IMR-90 (cell line): ENCODE results near the gene PCED1B. TPM values are rescaled to one million over a fixed set of nuclear protein-coding genes. Genes with fewer than 3 reads are reported as not detected.

Source experiments
- ATAC-seq: fragments of 200-7000 bp; cut with Tn5 transposase; 2 replicates; pipeline ENCODE4 v1.9.1; 2020; ENCODE audit warnings: low read depth, mild to moderate bottlenecking, moderate library complexity
- BruUV-seq: library from RNA; stranded (reverse); fragments of 400-500 nt; replicated peaks from 2 replicates; lab custom pipeline; 2021; lab: Mats Ljungman, UMichigan
- CTCF ChIA-PET: fragments of 300-600 bp; formaldehyde crosslinking; extraction: SDS; loops from one replicate; lab custom pipeline; 2021; ENCODE audit warnings: antibody characterized with exemption; lab: Yijun Ruan, JAX
- POLR2A ChIA-PET: fragments of 300-600 bp; sonication (Branson Sonifier 250); formaldehyde crosslinking; loops from one replicate; lab custom pipeline; 2022; ENCODE audit warnings: antibody characterized with exemption; ENCODE audit not compliant: unreplicated experiment; lab: Charles Lee
- DNase-seq: peaks from one replicate; pipeline ENCODE4 v3.0.0; 2013
- H2AFZ ChIP-seq: replicated peaks from 2 replicates; pipeline ENCODE3; 2013; ENCODE audit warnings: low read length, mild to moderate bottlenecking; ENCODE audit not compliant: poor library complexity
- H2AK5ac ChIP-seq: 2 replicates; pipeline ENCODE4 v1.6.1; 2013; ENCODE audit warnings: low read depth, low read length, inconsistent platforms
- H2AK9ac ChIP-seq: replicated peaks from 2 replicates; pipeline ENCODE3; 2013; ENCODE audit warnings: mild to moderate bottlenecking, low read depth, low read length, moderate library complexity; ENCODE audit not compliant: poor library complexity
- H2BK120ac ChIP-seq: 2 replicates; pipeline ENCODE4 v1.6.1; 2013; ENCODE audit warnings: low read depth, low read length, inconsistent platforms
- H2BK15ac ChIP-seq: 3 replicates; pipeline ENCODE4 v1.6.1; 2013; ENCODE audit warnings: low read depth, low read length, inconsistent platforms
- H2BK20ac ChIP-seq: 2 replicates; pipeline ENCODE4 v1.6.1; 2013; ENCODE audit warnings: low read depth, mild to moderate bottlenecking, inconsistent platforms, low read length, moderate library complexity
- H2BK5ac ChIP-seq: 2 replicates; pipeline ENCODE4 v1.6.1; 2013; ENCODE audit warnings: mild to moderate bottlenecking, low read depth, low read length, inconsistent platforms; ENCODE audit not compliant: poor library complexity, severe bottlenecking
- H3K14ac ChIP-seq: replicated peaks from 2 replicates; pipeline ENCODE4 v1.6.1; 2013; ENCODE audit warnings: low read depth, low read length, inconsistent platforms
- H3K18ac ChIP-seq: 2 replicates; pipeline ENCODE4 v1.6.1; 2013; ENCODE audit warnings: low read depth, low read length, control low read depth
- H3K23ac ChIP-seq: 2 replicates; pipeline ENCODE4 v1.6.1; 2013; ENCODE audit warnings: low read depth, low read length, inconsistent platforms
- H3K27ac ChIP-seq: 2 replicates; pipeline ENCODE4 v1.5.1; 2013; ENCODE audit warnings: mild to moderate bottlenecking, control low read depth, low read length; ENCODE audit not compliant: insufficient read depth
- H3K27me3 ChIP-seq: 2 replicates; pipeline ENCODE4 v1.6.1; 2013; ENCODE audit warnings: low read length; ENCODE audit not compliant: control insufficient read depth, insufficient read depth
- H3K36me3 ChIP-seq: 2 replicates; pipeline ENCODE4 v1.6.1; 2013; ENCODE audit warnings: low read length, mixed read lengths; ENCODE audit not compliant: control insufficient read depth, insufficient read depth
- H3K4ac ChIP-seq: 2 replicates; pipeline ENCODE4 v1.6.1; 2013; ENCODE audit warnings: low read depth, low read length, inconsistent platforms
- H3K4me1 ChIP-seq: 2 replicates; pipeline ENCODE4 v1.6.1; 2013; ENCODE audit warnings: low read length, mixed read lengths; ENCODE audit not compliant: control insufficient read depth, insufficient read depth
- H3K4me2 ChIP-seq: 2 replicates; pipeline ENCODE4 v1.6.1; 2013; ENCODE audit warnings: low read depth, mild to moderate bottlenecking, control low read depth, low read length, moderate library complexity
- H3K4me3 ChIP-seq: 2 replicates; pipeline ENCODE4 v1.5.1; 2013; ENCODE audit warnings: low read depth, mild to moderate bottlenecking, control low read depth, low read length, moderate library complexity; ENCODE audit not compliant: insufficient read depth
- H3K56ac ChIP-seq: 2 replicates; pipeline ENCODE4 v1.6.1; 2013; ENCODE audit warnings: low read length, inconsistent platforms; ENCODE audit not compliant: insufficient read depth; ENCODE audit errors: extremely low read depth
- H3K79me1 ChIP-seq, 2 experiments: 2 replicates each; pipeline ENCODE4 v1.6.1; 2013; ENCODE audit warnings: low read length in 2 of 2, inconsistent platforms in 1 of 2, low read depth in 1 of 2
- H3K9ac ChIP-seq: 2 replicates; pipeline ENCODE4 v1.6.1; 2013; ENCODE audit warnings: low read depth, low read length, control low read depth
- H3K9me1 ChIP-seq: 2 replicates; pipeline ENCODE4 v1.6.1; 2013; ENCODE audit warnings: low read length, inconsistent platforms; ENCODE audit not compliant: insufficient read depth
- H3K9me3 ChIP-seq: 2 replicates; pipeline ENCODE4 v1.6.1; 2013; ENCODE audit warnings: low read length; ENCODE audit not compliant: control insufficient read depth, insufficient read depth
- H4K20me1 ChIP-seq: 2 replicates; pipeline ENCODE4 v1.6.1; 2013; ENCODE audit warnings: low read length, inconsistent platforms; ENCODE audit not compliant: insufficient read depth
- H4K5ac ChIP-seq: 2 replicates; pipeline ENCODE4 v1.6.1; 2013; ENCODE audit warnings: mild to moderate bottlenecking, low read depth, low read length, control low read depth
- H4K8ac ChIP-seq, 2 experiments: 2 replicates each; pipeline ENCODE4 v1.6.1; 2013; ENCODE audit warnings: low read depth in 2 of 2, low read length in 2 of 2, control low read depth in 1 of 2, inconsistent platforms in 1 of 2
- H4K91ac ChIP-seq: 2 replicates; pipeline ENCODE4 v1.6.1; 2013; ENCODE audit warnings: low read depth, low read length, inconsistent platforms; ENCODE audit not compliant: insufficient read depth
- CEBPB ChIP-seq: IDR thresholded peaks from 2 replicates; pipeline ENCODE4 v1.6.1; 2012; ENCODE audit warnings: low read depth, low read length, improper control_type of control experiment
- FOS ChIP-seq: fragments of 150-350 bp; IDR thresholded peaks from 2 replicates; pipeline ENCODE4 v1.6.1; 2016; ENCODE audit warnings: low read depth, low read length
- POLR2A ChIP-seq: IDR thresholded peaks from 2 replicates; pipeline ENCODE4 v1.6.1; 2012; ENCODE audit warnings: mild to moderate bottlenecking, low read depth, low read length
- RFX5 ChIP-seq: IDR thresholded peaks from 2 replicates; pipeline ENCODE4 v1.8.0; 2012; ENCODE audit warnings: low read depth, mild to moderate bottlenecking, low read length, moderate library complexity
- WGBS, 2 experiments: methylation state at CpG; one replicate each; pipeline versions ENCODE4 v1.1.5 to v1.1.7; 2013; ENCODE audit warnings: missing lambda C conversion rate in 2 of 2; ENCODE audit not compliant: insufficient read length in 1 of 2; ENCODE audit errors: extremely low coverage in 2 of 2; 5-methylcytosine and 5-hydroxymethylcytosine counted together
- dilution Hi-C: fragments of 300-500 bp; cut with HindIII; formaldehyde crosslinking; loops from one replicate; pipeline ENCODE4 v1.14.3; 2018; ENCODE audit warnings: low sequenced_read_pairs; ENCODE audit not compliant: unreplicated experiment
- in situ Hi-C: fragments of 300-500 bp; cut with MboI; formaldehyde crosslinking; loops from 3 replicates; pipeline ENCODE4 v1.14.3; 2019; ENCODE audit warnings: low sequenced_read_pairs, inconsistent platforms, mixed read lengths
- intact Hi-C: fragments of 100-400 bp; cut with micrococcal nuclease; formaldehyde crosslinking; loops from 2 replicates; pipeline ENCODE4 v1.10.0; 2022
- polyA plus RNA-seq, 3 experiments: library from polyadenylated mRNA; depleted of rRNA; stranded (reverse); fragments of >200 nt; gene quantifications; 2 replicates each; pipeline ENCODE4 v1.2.3, GENCODE V29; 2012; ENCODE audit warnings: low replicate concordance in 1 of 3
- total RNA-seq: library from RNA; depleted of rRNA; stranded (reverse); fragments of >200 nt; gene quantifications from 2 replicates; pipeline ENCODE4 v1.2.3, GENCODE V29; 2012
- TF ChIP-seq, protein P1 (sequence below): fragments of 150-350 bp; IDR thresholded peaks from 2 replicates; pipeline ENCODE4 v1.6.1; 2016; ENCODE audit warnings: low read depth, mild to moderate bottlenecking, low read length, moderate library complexity, borderline replicate concordance
- TF ChIP-seq, protein P2 (sequence below): fragments of 150-350 bp; IDR thresholded peaks from 2 replicates; pipeline ENCODE4 v1.6.1; 2017; ENCODE audit warnings: mild to moderate bottlenecking, antibody characterized with exemption, low read length, low read depth
- TF ChIP-seq, protein P3 (sequence below): conservative IDR thresholded peaks from 2 replicates; pipeline ENCODE4 v1.5.1; 2012; ENCODE audit warnings: mild to moderate bottlenecking, low read depth, low read length, improper control_type of control experiment

PCED1B gene
- total and polyA plus RNA-seq, 2 of the 4 experiments (the other 2 are of a cell fraction): 0.36 to 2.6 TPM

DNA sequence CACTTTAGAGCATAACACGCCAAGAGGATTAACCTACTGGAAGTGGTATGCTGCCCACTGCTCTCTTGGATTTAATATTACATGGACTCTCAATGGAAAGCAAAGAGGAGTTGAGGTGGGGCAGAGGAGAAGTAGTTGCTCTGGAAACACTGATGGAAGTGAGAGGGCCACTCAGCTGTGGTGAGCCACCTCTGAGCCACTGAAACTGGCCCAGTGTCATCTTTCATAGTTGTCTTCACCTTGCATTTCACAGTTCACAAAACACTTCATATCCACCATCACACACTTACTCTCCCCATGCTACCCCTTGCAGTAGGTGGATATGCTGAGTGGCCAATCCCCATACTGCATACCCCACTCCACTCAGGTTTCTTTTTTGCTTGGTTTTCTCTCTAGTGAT is 12.2 kb upstream of the PCED1B start:
- Histone ChIP-seq H2BK15ac (no peak overlapping the region), H3K4me2 (no peak overlapping the region), H2AFZ (no peak overlapping the region), H2AK5ac (no peak overlapping the region), H3K4ac (no peak overlapping the region), H2AK9ac (no peak overlapping the region), H3K4me1 (no peaks in the 10 kb centered on the region), H2BK5ac (no peak overlapping the region), H3K18ac (no peak overlapping the region), H3K4me3 (no peak overlapping the region), H4K8ac (no peak overlapping the region), H3K56ac (no peak overlapping the region), H4K20me1 (no peaks in the 10 kb centered on the region), H3K9me3 (no peaks in the 10 kb centered on the region), H3K9me1 (no peaks in the 10 kb centered on the region), H3K9ac (no peak overlapping the region), H2BK20ac (no peak overlapping the region), H2BK120ac (no peak overlapping the region), H3K36me3 (no peaks in the 10 kb centered on the region), H4K5ac (no peak overlapping the region), H4K91ac (no peak overlapping the region), H3K23ac (no peak overlapping the region), H3K14ac (no peak overlapping the region), H3K27me3 (no peaks in the 10 kb centered on the region), H3K27ac (no peak overlapping the region), H3K79me1 (no peaks in the 10 kb centered on the region)
- BruUV-seq: no TSS peak
- in situ Hi-C loops: no loop called here
- no peak for DNase-seq
- no CpG with 5 or more reads among the region's 1 CpG for WGBS, 2 experiments
- POLR2A ChIA-PET: no interaction called here
- TF ChIP-seq POLR2A: no peak
- no peak for TF ChIP-seq RFX5
- TF ChIP-seq, protein P1, sequence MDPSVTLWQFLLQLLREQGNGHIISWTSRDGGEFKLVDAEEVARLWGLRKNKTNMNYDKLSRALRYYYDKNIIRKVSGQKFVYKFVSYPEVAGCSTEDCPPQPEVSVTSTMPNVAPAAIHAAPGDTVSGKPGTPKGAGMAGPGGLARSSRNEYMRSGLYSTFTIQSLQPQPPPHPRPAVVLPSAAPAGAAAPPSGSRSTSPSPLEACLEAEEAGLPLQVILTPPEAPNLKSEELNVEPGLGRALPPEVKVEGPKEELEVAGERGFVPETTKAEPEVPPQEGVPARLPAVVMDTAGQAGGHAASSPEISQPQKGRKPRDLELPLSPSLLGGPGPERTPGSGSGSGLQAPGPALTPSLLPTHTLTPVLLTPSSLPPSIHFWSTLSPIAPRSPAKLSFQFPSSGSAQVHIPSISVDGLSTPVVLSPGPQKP: no peak
- TF ChIP-seq, protein P2, sequence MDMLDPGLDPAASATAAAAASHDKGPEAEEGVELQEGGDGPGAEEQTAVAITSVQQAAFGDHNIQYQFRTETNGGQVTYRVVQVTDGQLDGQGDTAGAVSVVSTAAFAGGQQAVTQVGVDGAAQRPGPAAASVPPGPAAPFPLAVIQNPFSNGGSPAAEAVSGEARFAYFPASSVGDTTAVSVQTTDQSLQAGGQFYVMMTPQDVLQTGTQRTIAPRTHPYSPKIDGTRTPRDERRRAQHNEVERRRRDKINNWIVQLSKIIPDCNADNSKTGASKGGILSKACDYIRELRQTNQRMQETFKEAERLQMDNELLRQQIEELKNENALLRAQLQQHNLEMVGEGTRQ: no peak
- TF ChIP-seq CEBPB: no peak
- TF ChIP-seq, protein P3, sequence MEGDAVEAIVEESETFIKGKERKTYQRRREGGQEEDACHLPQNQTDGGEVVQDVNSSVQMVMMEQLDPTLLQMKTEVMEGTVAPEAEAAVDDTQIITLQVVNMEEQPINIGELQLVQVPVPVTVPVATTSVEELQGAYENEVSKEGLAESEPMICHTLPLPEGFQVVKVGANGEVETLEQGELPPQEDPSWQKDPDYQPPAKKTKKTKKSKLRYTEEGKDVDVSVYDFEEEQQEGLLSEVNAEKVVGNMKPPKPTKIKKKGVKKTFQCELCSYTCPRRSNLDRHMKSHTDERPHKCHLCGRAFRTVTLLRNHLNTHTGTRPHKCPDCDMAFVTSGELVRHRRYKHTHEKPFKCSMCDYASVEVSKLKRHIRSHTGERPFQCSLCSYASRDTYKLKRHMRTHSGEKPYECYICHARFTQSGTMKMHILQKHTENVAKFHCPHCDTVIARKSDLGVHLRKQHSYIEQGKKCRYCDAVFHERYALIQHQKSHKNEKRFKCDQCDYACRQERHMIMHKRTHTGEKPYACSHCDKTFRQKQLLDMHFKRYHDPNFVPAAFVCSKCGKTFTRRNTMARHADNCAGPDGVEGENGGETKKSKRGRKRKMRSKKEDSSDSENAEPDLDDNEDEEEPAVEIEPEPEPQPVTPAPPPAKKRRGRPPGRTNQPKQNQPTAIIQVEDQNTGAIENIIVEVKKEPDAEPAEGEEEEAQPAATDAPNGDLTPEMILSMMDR: no peak
- no peak for TF ChIP-seq FOS
- dilution Hi-C loops: no loop called here
- no peak for ATAC-seq
- CTCF ChIA-PET: no interaction called here
- intact Hi-C loops: no loop called here
